OCI-LY1 (cell line): ENCODE results near the gene CREG2.

ENCODE experiments used
- CTCF ChIP-seq: fragments of 200-600 bp; sonication (generic), shearing (Covaris generic); IDR thresholded peaks from 2 replicates; pipeline ENCODE4 v1.5.1; 2017; ENCODE audit warnings: mild to moderate bottlenecking, antibody characterized with exemption, low read length, moderate library complexity, mixed read lengths
- EZH2 ChIP-seq: fragments of 200-600 bp; sonication (generic), shearing (Covaris generic); IDR thresholded peaks from 2 replicates; pipeline ENCODE4 v1.8.0; 2017; ENCODE audit warnings: borderline replicate concordance, mixed run types, mild to moderate bottlenecking, antibody characterized with exemption, low read length, moderate library complexity, mixed read lengths

GRCh38 chr2:101302016-101302415 lies 85.3 kb downstream of the CREG2 start:
- TF ChIP-seq CTCF (no peak), EZH2 (no peak)
